SK-N-SH treated with all-trans-retinoic acid at 6 μM for 48 hours (cell line): ENCODE data around the gene PACSIN2.

Source experiments
- ATAC-seq: fragments of 200-7000 bp; cut with Tn5 transposase; 3 replicates; pipeline ENCODE4 v1.9.1; 2020; ENCODE audit warnings: mild to moderate bottlenecking, moderate library complexity
- ARNTL ChIP-seq: fragments of 450-650 bp; formaldehyde crosslinking; IDR thresholded peaks from 2 replicates; pipeline ENCODE4 v1.5.0; 2020; ENCODE audit warnings: low read depth, mild to moderate bottlenecking, moderate library complexity, borderline replicate concordance
- BACH2 ChIP-seq: fragments of 250-450 bp; sonication (Bioruptor Pico); IDR thresholded peaks from 2 replicates; pipeline ENCODE4 v1.9.0; 2021; ENCODE audit warnings: mild to moderate bottlenecking, borderline replicate concordance
- CSDC2 ChIP-seq: fragments of 250-450 bp; sonication (Bioruptor Pico); IDR thresholded peaks from 2 replicates; pipeline ENCODE4 v1.5.0; 2020; ENCODE audit warnings: mild to moderate bottlenecking, moderate library complexity
- CSRNP3 ChIP-seq: fragments of 250-450 bp; sonication (Bioruptor Pico); IDR thresholded peaks from 2 replicates; pipeline ENCODE4 v1.5.1; 2021; ENCODE audit warnings: mild to moderate bottlenecking, moderate library complexity
- ESRRG ChIP-seq: fragments of 250-450 bp; sonication (Bioruptor Pico); IDR thresholded peaks from 2 replicates; pipeline ENCODE4 v1.6.1; 2021; ENCODE audit warnings: mild to moderate bottlenecking
- ISL1 ChIP-seq: fragments of 250-450 bp; sonication (Bioruptor Pico); IDR thresholded peaks from 2 replicates; pipeline ENCODE4 v2.1.2; 2022; ENCODE audit warnings: mild to moderate bottlenecking, moderate library complexity
- PPARA ChIP-seq: fragments of 250-450 bp; sonication (Bioruptor Pico); IDR thresholded peaks from 2 replicates; pipeline ENCODE4 v1.5.0; 2020; ENCODE audit warnings: mild to moderate bottlenecking, borderline replicate concordance
- RARB ChIP-seq: fragments of 250-450 bp; sonication (Bioruptor Pico); IDR thresholded peaks from 2 replicates; pipeline ENCODE4 v1.8.0; 2021; ENCODE audit warnings: mild to moderate bottlenecking, moderate library complexity
- SNAI2 ChIP-seq: fragments of 250-450 bp; sonication (Bioruptor Pico); IDR thresholded peaks from 2 replicates; pipeline ENCODE4 v1.5.0; 2020; ENCODE audit warnings: mild to moderate bottlenecking, moderate library complexity
- TCF4 ChIP-seq: fragments of 250-450 bp; sonication (Bioruptor Pico); IDR thresholded peaks from 2 replicates; pipeline ENCODE4 v1.8.0; 2021; ENCODE audit warnings: mild to moderate bottlenecking, moderate library complexity, borderline replicate concordance
- TOX ChIP-seq: fragments of 250-450 bp; sonication (Bioruptor Pico); IDR thresholded peaks from 2 replicates; pipeline ENCODE4 v1.8.0; 2021; ENCODE audit warnings: mild to moderate bottlenecking, moderate library complexity, borderline replicate concordance
- ZC3H10 ChIP-seq: fragments of 250-450 bp; sonication (Bioruptor Pico); IDR thresholded peaks from 2 replicates; pipeline ENCODE4 v1.5.1; 2021; ENCODE audit warnings: mild to moderate bottlenecking, moderate library complexity
- ZFP3 ChIP-seq: fragments of 250-450 bp; sonication (Bioruptor Pico); IDR thresholded peaks from 2 replicates; pipeline ENCODE4 v1.5.0; 2020; ENCODE audit warnings: mild to moderate bottlenecking, moderate library complexity
- ZFP30 ChIP-seq: fragments of 450-650 bp; formaldehyde crosslinking; IDR thresholded peaks from 2 replicates; pipeline ENCODE4 v1.5.0; 2022; ENCODE audit warnings: mild to moderate bottlenecking, moderate library complexity
- ZNF565 ChIP-seq: fragments of 450-650 bp; formaldehyde crosslinking; conservative IDR thresholded peaks from 2 replicates; pipeline ENCODE4 v1.5.0; 2020; ENCODE audit warnings: low read depth, mild to moderate bottlenecking, moderate library complexity
- ZNF70 ChIP-seq: fragments of 450-650 bp; formaldehyde crosslinking; IDR thresholded peaks from 2 replicates; pipeline ENCODE4 v1.5.0; 2020; ENCODE audit warnings: mild to moderate bottlenecking, moderate library complexity
- ZNF8 ChIP-seq: fragments of 450-650 bp; formaldehyde crosslinking; IDR thresholded peaks from 2 replicates; pipeline ENCODE4 v1.5.0; 2020; ENCODE audit warnings: mild to moderate bottlenecking, moderate library complexity
- TF ChIP-seq, protein P1 (sequence below): fragments of 250-450 bp; sonication (Bioruptor Pico); IDR thresholded peaks from 2 replicates; pipeline ENCODE4 v1.5.1; 2020; ENCODE audit warnings: low read depth, mild to moderate bottlenecking, moderate library complexity
- TF ChIP-seq, protein P2 (sequence below): fragments of 250-450 bp; sonication (Bioruptor Pico); IDR thresholded peaks from 2 replicates; pipeline ENCODE4 v1.8.0; 2021; ENCODE audit warnings: low read depth, mild to moderate bottlenecking, moderate library complexity, borderline replicate concordance
- TF ChIP-seq, protein P3 (sequence below): fragments of 250-450 bp; sonication (Bioruptor Pico); IDR thresholded peaks from 2 replicates; pipeline ENCODE4 v1.5.0; 2020; ENCODE audit warnings: mild to moderate bottlenecking, moderate library complexity
- TF ChIP-seq, protein P4 (sequence below): fragments of 250-450 bp; sonication (Bioruptor Pico); IDR thresholded peaks from 2 replicates; pipeline ENCODE4 v1.8.0; 2020; ENCODE audit warnings: mild to moderate bottlenecking, moderate library complexity, borderline replicate concordance

Gene PACSIN2

DNA sequence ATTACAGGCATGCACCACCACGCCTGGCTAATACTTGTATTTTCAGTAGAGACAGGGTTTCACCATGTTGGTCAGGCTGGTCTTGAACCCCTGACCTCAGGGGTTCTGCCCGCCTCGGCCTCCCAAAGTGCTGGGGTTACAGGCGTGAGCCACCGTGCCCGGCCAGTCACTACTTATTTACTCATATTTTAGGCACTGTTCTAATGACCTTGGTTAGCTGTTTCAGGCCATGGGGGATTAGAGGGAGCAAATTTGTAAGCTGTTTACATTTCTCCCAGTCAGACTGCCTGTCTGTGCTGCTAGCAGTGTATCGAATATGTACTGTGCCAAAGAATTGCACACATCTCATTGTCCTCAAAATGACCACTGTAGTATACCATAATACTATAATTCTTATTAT lies 32.7 kb upstream of the PACSIN2 start:
- ATAC-seq = no peak
- no peak for TF ChIP-seq ISL1 (CRISPR knock-in tag)
- TF ChIP-seq ZNF70 (CRISPR knock-in tag) = no peak
- TF ChIP-seq BACH2 = no peak
- no peak for TF ChIP-seq ZNF565 (CRISPR knock-in tag)
- no peak for TF ChIP-seq PPARA (CRISPR knock-in tag)
- no peak for TF ChIP-seq TCF4 (CRISPR knock-in tag)
- TF ChIP-seq ZNF8 = no peak
- TF ChIP-seq TOX (CRISPR knock-in tag) = no peak
- no peak for TF ChIP-seq ZFP30 (CRISPR knock-in tag)
- no peak for TF ChIP-seq CSRNP3 (CRISPR knock-in tag)
- no peak for TF ChIP-seq RARB (CRISPR knock-in tag)
- TF ChIP-seq, protein P1, sequence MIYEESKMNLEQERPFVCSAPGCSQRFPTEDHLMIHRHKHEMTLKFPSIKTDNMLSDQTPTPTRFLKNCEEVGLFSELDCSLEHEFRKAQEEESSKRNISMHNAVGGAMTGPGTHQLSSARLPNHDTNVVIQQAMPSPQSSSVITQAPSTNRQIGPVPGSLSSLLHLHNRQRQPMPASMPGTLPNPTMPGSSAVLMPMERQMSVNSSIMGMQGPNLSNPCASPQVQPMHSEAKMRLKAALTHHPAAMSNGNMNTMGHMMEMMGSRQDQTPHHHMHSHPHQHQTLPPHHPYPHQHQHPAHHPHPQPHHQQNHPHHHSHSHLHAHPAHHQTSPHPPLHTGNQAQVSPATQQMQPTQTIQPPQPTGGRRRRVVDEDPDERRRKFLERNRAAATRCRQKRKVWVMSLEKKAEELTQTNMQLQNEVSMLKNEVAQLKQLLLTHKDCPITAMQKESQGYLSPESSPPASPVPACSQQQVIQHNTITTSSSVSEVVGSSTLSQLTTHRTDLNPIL = no peak
- no peak for TF ChIP-seq ZFP3
- no peak for TF ChIP-seq CSDC2 (CRISPR knock-in tag)
- no peak for TF ChIP-seq ESRRG (CRISPR knock-in tag)
- TF ChIP-seq, protein P2, sequence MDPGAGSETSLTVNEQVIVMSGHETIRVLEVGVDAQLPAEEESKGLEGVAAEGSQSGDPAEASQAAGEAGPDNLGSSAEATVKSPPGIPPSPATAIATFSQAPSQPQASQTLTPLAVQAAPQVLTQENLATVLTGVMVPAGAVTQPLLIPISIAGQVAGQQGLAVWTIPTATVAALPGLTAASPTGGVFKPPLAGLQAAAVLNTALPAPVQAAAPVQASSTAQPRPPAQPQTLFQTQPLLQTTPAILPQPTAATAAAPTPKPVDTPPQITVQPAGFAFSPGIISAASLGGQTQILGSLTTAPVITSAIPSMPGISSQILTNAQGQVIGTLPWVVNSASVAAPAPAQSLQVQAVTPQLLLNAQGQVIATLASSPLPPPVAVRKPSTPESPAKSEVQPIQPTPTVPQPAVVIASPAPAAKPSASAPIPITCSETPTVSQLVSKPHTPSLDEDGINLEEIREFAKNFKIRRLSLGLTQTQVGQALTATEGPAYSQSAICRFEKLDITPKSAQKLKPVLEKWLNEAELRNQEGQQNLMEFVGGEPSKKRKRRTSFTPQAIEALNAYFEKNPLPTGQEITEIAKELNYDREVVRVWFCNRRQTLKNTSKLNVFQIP (CRISPR knock-in tag) = no peak
- TF ChIP-seq ZC3H10 (CRISPR knock-in tag) = no peak

- ATAC-seq = no peak
- TF ChIP-seq ZFP30 (CRISPR knock-in tag) (no peak), SNAI2 (CRISPR knock-in tag) (no peak), TCF4 (CRISPR knock-in tag) (no peak), PPARA (CRISPR knock-in tag) (no peak), ESRRG (CRISPR knock-in tag) (no peak), BACH2 (no peak), CSDC2 (CRISPR knock-in tag) (no peak), ARNTL (no peak), ZFP3 (no peak), CSRNP3 (CRISPR knock-in tag) (no peak)
- TF ChIP-seq, protein P3, sequence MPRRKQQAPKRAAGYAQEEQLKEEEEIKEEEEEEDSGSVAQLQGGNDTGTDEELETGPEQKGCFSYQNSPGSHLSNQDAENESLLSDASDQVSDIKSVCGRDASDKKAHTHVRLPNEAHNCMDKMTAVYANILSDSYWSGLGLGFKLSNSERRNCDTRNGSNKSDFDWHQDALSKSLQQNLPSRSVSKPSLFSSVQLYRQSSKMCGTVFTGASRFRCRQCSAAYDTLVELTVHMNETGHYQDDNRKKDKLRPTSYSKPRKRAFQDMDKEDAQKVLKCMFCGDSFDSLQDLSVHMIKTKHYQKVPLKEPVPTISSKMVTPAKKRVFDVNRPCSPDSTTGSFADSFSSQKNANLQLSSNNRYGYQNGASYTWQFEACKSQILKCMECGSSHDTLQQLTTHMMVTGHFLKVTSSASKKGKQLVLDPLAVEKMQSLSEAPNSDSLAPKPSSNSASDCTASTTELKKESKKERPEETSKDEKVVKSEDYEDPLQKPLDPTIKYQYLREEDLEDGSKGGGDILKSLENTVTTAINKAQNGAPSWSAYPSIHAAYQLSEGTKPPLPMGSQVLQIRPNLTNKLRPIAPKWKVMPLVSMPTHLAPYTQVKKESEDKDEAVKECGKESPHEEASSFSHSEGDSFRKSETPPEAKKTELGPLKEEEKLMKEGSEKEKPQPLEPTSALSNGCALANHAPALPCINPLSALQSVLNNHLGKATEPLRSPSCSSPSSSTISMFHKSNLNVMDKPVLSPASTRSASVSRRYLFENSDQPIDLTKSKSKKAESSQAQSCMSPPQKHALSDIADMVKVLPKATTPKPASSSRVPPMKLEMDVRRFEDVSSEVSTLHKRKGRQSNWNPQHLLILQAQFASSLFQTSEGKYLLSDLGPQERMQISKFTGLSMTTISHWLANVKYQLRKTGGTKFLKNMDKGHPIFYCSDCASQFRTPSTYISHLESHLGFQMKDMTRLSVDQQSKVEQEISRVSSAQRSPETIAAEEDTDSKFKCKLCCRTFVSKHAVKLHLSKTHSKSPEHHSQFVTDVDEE (CRISPR knock-in tag) = no peak
- TF ChIP-seq, protein P4, sequence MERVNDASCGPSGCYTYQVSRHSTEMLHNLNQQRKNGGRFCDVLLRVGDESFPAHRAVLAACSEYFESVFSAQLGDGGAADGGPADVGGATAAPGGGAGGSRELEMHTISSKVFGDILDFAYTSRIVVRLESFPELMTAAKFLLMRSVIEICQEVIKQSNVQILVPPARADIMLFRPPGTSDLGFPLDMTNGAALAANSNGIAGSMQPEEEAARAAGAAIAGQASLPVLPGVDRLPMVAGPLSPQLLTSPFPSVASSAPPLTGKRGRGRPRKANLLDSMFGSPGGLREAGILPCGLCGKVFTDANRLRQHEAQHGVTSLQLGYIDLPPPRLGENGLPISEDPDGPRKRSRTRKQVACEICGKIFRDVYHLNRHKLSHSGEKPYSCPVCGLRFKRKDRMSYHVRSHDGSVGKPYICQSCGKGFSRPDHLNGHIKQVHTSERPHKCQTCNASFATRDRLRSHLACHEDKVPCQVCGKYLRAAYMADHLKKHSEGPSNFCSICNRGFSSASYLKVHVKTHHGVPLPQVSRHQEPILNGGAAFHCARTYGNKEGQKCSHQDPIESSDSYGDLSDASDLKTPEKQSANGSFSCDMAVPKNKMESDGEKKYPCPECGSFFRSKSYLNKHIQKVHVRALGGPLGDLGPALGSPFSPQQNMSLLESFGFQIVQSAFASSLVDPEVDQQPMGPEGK (CRISPR knock-in tag) = no peak
- TF ChIP-seq, protein P1 = no peak
These were observed 29.4 kb upstream of the PACSIN2 start for GRCh38 chr22:43044290-43044712.
